SW 1271 (cell line): ENCODE results near the gene SERF1A.
"Not testable (repeated sequence)": the region's sequence is repeated elsewhere in the genome, so short reads cannot be mapped to it uniquely, and the experiment has no call there.

ENCODE experiments used
- DNase-seq, 2 experiments: peaks; one replicate each; lab custom pipeline; 2025; lab: John Stamatoyannopoulos, UW

SERF1A gene

DNA sequence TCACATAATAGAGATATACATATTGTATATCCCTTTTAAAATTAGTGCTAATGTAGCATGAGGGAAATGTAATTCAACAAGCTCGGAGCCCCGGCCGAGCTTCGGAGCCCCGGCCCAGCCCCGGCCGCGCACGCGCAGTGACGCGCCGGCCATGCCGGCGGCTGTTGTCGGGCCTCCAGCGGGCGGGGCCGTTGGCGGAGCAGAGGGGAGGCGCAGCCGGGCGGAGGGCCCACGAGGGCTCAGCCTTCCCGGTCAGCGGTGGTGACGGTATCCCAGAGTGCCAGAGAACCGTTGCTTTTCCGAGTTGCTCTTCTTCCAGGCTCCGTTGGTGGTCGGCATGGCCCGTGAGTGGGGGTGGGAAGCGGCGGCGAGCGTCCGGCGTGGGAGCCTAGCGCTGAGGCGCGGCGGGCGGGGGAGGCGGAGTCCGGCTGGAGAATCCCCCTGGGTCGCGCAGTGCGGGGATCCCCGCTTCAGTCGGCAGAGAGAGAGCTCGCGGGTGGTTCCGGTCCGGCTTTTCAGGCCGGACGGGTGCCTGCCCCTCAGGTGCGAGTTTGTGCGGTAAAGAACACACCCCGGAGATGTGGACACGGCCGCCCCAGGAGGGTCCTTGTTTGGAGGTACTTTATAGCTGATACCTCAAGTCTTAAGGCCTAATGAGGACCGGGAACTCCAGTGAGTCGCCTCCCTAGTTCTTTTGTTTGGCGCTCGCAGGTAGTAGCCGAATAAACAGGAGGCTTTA, at the start of gene SERF1A:
Gene SERF1A, plus strand, starts transcription at position 137 of the 739 bp plus-strand sequence. Its CDS starts 201 bp downstream, at position 338.
- not testable (repeated sequence) for DNase-seq

DNA sequence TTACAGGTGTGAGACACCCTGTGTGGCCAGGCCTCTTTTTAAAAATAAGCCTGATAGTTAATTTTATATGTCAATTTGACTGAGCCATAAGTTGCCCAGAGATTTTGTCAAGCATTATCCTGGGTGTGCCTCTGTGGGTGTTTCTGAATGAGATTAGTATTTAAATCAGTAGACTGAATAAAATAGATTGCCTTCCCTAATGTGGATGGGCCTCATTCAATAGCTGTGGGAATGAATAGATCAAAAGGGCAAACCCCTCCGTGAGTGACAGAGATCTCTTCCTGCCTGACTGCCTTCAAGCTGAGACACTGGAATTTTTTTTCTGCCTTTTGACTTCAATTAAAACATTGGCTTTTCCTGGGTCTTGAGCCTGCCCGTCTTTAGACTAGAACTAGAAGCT, 33.7 kb upstream of the SERF1A start:
- DNase-seq, result not testable (repeated sequence)

DNA sequence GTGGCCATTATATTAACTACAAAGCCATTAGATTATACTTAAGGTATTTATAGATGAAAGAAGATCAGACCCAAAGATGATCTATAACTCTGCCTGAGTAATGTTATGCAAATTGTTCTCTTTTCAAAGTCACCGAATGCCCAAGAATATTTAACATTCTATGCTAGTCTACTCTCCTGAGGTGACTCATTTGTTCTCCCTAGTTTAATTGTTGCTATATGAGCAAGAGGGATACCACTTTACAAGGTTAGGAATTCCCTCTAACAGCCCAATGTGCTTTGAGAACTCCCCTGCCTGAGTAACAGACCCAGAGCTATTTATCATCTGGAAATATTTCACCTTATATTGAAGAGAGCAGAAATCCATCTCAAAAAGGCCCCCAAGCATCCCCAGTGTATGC, 29.8 kb upstream of the SERF1A start:
- not testable (repeated sequence) for DNase-seq

DNA sequence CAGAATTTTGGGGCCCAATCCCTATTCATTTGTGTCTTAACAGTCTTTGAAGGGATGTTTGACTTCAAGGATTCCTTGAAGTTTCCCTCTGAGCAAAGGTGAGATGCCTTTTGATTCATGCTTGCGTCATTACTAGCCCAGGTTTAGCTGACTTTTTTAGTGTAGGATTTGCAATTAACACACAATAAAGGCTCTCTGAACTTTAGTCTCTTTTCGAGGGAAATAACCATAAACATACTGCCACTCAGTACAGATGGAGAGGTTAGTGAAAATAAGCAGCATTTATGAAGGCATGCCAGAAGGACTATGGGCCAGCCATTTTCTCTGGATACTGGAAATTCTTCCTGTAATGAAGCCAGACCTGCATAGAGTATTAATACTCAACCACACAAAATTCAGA, 4.4 kb upstream of the SERF1A start:
- DNase-seq, result not testable (repeated sequence)

DNA sequence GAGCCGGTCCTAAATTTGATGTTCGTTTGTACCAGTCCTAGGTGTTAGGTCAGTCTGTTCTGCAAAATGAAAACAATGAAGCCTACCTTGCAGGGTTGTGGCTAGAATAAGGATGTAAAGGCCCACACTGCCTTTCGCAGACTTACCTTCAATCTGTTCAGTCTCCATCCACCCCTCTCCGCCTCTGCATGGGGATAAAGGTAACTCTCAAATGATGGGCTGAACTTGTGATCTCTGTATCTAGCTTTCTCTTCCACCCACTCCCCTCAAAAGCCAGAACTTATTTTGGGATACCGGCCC, 753 bp downstream of the SERF1A start:
- DNase-seq, result not testable (repeated sequence)

DNA sequence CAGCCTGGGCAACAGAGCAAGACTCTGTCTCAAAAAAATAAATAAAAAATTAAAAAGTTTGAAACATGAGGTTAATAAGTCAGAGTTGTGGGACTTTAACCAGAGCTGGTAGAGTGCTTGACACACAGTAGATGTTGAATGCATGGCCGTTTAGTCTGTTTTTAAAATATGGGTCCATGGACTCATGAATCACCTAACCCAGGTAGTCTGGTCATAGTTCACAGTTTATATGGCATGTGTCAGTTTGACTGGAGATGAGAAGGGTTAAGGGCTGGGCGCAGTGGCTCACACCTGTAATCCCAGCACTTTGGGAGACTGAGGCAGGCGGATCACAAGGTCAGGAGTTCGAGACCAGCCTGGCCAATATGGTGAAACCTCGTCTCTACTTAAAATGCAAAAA, 6.2 kb downstream of the SERF1A start:
- not testable (repeated sequence) for DNase-seq

DNA sequence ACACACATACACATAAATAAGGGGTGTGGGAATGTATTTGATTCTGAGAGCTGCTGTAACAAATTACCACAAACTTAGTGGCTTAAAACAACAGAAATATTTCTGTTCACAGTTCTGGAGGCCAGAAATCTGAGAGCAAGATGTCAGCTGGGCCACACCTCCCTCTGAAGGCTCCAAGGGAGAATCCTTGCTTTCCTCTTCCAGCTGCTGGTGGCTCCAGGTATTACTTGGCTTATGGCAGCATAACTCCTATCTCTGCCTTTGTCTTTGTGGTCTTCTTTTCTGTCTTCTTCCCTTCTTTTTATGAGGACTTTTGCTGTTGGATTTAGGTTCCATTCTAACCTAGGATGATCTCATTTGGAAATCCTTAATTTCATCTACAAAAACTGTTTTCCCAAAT, 16.4 kb downstream of the SERF1A start:
- DNase-seq, result not testable (repeated sequence)

DNA sequence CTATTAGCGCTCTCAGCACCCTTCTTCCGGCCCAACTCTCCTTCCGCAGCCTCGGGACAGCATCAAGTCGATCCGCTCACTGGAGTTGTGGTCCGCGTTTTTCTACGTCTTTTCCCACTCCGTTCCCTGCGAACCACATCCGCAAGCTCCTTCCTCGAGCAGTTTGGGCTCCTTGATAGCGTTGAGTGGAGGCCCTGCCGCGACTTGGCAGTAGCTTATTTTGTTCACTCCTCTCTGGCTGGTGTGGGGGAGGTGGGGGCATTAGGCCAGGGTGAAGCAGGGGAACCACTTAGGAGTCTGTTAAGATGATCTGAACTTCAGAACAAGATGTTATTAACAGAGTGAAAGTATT, 24.7 kb downstream of the SERF1A start:
- DNase-seq, result not testable (repeated sequence)

DNA sequence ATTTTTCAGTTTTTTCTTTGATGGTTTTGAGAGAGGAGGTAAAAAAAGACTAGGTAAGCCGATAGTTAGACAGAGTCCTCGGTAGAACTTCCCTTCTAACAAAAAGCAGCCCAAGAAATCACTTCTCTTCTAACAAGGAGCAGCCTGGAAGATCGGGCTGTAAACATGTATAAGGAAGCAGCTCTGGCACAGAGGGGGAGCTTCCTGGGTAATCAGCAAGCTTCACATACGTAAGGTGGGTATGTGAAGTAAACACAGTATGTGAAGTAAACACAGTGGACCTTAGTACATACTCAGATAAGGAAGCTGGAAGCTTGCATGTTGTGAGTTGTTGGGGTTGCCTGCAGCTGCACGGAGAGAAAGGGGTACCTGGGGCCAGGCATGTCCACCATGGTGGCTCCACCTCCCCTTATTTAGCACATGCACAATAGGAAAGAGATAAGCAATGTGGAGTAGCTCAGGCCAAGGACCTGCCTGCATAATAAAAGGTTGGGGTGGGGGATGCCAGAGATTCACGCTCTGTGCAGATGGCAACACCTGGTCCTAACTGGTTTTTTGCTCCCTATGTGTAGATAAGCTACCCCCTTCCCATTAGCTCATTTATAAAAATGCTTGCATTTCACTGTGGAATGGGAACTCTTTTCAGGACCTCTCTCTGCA, 31.4 kb downstream of the SERF1A start:
- DNase-seq, result not testable (repeated sequence)

DNA sequence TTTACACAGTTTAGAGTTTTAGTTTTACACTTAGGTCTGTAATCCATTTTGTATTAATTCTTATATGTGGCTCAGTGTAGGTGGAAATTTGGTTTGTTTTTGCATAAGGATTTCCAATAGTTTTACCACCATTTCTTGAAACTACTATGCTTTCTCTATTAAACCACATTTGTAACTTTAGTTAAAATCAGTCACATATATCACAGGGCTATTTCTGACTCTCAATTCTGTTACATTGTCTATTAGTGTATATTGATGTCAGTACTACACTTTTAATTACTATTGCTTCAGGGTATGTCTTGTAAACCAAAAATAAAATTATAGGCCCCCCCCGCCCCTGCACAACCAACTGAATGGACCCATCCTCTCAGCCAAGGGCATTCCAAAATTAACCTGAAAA, 32.1 kb downstream of the SERF1A start:
- not testable (repeated sequence) for DNase-seq

DNA sequence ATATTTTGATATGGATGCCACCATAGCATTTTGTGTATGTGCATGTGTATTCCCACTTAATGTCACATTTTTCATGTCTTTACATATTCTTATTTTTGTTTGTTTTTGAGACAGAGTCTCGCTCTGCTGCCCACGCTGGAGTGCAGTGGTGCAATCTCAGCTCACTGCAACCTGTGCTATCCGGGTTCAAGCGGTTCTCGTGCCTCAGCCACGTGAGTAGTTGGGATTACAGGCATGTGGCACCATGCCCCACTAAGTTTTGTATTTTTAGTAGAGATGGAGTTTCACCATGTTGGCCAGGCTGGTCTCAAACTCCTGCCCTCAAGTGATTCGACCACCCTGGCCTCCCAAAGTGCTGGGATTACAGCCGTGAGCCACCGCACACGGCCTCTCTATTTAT, 52.6 kb downstream of the SERF1A start:
- DNase-seq, result not testable (repeated sequence)
